GM13977 (cell line): Measurements from ENCODE around the gene SCP2D1.

ENCODE experiments used
- DNase-seq: peaks from one replicate; pipeline ENCODE4 v3.0.0; 2012; ENCODE audit warnings: low spot score
- in situ Hi-C: fragments of 300-500 bp; cut with MboI; formaldehyde crosslinking; loops from one replicate; pipeline ENCODE4 v1.12.0; 2022; ENCODE audit warnings: low sequenced_read_pairs, low pct_unique_long_range_greater_than_20kb, mixed read lengths, inconsistent platforms; ENCODE audit not compliant: unreplicated experiment
- TF ChIP-seq, protein P1 (sequence below): IDR thresholded peaks from 2 replicates; pipeline ENCODE4 v1.5.1; 2012; ENCODE audit warnings: mild to moderate bottlenecking, control low read depth; ENCODE audit not compliant: insufficient read depth; ENCODE audit errors: extremely low read depth, missing control alignments

SCP2D1 gene

GRCh38 chr20:18808712-18809111 is 4.9 kb upstream of the SCP2D1 start:
- in situ Hi-C loops: no loop called here
- no peak for DNase-seq

GRCh38 chr20:18811186-18811585 is 2.4 kb upstream of the SCP2D1 start:
- DNase-seq: no peak
- in situ Hi-C loops: no loop called here
- TF ChIP-seq, protein P1, sequence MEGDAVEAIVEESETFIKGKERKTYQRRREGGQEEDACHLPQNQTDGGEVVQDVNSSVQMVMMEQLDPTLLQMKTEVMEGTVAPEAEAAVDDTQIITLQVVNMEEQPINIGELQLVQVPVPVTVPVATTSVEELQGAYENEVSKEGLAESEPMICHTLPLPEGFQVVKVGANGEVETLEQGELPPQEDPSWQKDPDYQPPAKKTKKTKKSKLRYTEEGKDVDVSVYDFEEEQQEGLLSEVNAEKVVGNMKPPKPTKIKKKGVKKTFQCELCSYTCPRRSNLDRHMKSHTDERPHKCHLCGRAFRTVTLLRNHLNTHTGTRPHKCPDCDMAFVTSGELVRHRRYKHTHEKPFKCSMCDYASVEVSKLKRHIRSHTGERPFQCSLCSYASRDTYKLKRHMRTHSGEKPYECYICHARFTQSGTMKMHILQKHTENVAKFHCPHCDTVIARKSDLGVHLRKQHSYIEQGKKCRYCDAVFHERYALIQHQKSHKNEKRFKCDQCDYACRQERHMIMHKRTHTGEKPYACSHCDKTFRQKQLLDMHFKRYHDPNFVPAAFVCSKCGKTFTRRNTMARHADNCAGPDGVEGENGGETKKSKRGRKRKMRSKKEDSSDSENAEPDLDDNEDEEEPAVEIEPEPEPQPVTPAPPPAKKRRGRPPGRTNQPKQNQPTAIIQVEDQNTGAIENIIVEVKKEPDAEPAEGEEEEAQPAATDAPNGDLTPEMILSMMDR: no peak

More at GRCh38 chr20:18808712-18809111, 4.9 kb upstream of the SCP2D1 start:
- TF ChIP-seq, protein P1: no peak

GRCh38 chr20:18811904-18812303 is 1.7 kb upstream of the SCP2D1 start:
- TF ChIP-seq, protein P1: no peak
- in situ Hi-C loops: no loop called here

GRCh38 chr20:18815194-18815942 is 1.8 kb downstream of the SCP2D1 start:
- in situ Hi-C loops: no loop called here
- TF ChIP-seq, protein P1: no peak
- DNase-seq: no peak

More at GRCh38 chr20:18811904-18812303, 1.7 kb upstream of the SCP2D1 start:
- no peak for DNase-seq

- in situ Hi-C loops: no loop called here
- no peak for DNase-seq
- TF ChIP-seq, protein P1: no peak
Measured at GRCh38 chr20:18822832-18823231, 9.2 kb downstream of the SCP2D1 start.

DNA sequence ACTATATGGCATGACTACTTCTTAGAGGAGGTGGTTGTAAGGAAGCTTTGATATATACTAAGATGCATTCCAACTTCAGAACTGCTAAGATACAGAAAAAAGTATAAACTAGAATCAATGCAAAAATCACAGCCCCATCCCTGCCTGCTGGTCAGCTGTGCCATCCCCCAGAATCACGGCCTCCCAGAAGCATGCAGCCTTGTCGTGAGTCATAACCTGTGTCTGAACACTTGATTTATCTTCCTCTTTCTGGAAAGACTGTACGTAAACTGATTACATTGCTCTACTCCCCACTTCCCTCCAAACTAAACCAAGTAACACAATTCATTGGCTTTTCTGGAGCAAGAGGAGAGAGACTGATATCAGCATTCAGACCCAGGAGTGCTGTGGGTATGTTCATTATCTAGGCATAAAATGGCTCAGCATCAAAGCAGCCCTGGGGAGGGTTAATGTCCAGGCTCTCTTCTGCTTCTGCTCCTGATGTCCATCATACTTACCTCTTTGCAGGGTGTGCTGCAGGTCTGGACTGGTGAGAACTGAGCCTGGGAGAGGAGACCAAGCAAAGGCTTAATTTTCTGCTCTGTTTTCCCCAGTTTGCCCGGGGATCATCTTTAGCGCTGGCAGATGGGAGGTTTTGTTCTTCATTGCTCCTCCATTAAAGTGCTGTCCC is 18.4 kb downstream of the SCP2D1 start:
- DNase-seq: no peak
- in situ Hi-C loops: no loop called here
- TF ChIP-seq, protein P1: no peak
